GM12874 (cell line): ENCODE measurements around the gene CISD1.

Experiments
- TF ChIP-seq, protein P1 (sequence below): IDR thresholded peaks from 2 replicates; pipeline ENCODE4 v1.5.1; 2011; ENCODE audit warnings: low read depth, mild to moderate bottlenecking, control low read depth, low read length, moderate library complexity; ENCODE audit not compliant: insufficient read depth

Gene CISD1

DNA sequence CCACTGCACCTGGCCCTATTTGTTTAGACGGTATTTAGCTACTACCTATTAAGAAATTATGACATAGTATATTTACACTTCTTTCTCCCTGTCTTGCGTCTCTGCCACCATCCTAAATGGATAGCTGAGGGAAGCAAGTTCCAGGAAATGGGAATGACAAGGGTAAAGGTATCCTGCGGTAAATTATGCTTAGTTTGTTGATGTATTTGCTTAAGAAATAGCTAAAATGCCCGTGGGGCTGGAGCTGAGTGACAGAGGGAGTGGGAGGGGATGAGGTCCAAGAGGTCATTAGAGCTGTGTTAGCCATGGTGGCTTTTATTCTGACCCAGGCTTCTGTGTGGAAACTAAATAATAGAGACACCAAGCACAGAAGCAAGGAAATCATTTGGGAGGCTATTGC lies 36.9 kb downstream of the CISD1 start:
- TF ChIP-seq, protein P1, sequence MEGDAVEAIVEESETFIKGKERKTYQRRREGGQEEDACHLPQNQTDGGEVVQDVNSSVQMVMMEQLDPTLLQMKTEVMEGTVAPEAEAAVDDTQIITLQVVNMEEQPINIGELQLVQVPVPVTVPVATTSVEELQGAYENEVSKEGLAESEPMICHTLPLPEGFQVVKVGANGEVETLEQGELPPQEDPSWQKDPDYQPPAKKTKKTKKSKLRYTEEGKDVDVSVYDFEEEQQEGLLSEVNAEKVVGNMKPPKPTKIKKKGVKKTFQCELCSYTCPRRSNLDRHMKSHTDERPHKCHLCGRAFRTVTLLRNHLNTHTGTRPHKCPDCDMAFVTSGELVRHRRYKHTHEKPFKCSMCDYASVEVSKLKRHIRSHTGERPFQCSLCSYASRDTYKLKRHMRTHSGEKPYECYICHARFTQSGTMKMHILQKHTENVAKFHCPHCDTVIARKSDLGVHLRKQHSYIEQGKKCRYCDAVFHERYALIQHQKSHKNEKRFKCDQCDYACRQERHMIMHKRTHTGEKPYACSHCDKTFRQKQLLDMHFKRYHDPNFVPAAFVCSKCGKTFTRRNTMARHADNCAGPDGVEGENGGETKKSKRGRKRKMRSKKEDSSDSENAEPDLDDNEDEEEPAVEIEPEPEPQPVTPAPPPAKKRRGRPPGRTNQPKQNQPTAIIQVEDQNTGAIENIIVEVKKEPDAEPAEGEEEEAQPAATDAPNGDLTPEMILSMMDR: no peak

DNA sequence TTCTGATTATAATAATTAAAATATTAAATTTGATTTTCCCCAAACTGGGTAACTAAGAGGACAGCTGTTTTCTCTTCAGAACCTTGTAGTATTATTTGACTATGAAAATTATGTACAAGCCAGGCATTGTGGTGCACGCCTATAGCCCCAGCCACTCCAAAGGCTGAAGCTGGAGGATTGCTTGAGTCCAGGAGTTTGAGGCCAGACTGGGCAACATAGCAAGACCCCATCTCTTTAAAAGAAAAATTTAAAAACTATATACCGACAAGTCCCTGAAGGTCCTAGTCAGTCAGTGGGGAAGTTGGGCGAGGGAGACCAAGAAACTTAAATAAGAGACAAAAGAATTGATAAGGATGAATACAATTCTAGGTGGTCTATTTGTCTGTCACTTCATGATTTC lies 38.7 kb downstream of the CISD1 start:
- TF ChIP-seq, protein P1: no peak

- TF ChIP-seq, protein P1: no peak
Measured at GRCh38 chr10:58311026-58311425, 42.1 kb downstream of the CISD1 start.

GRCh38 chr10:58316874-58317273 lies 47.9 kb downstream of the CISD1 start:
- TF ChIP-seq, protein P1: no peak

DNA sequence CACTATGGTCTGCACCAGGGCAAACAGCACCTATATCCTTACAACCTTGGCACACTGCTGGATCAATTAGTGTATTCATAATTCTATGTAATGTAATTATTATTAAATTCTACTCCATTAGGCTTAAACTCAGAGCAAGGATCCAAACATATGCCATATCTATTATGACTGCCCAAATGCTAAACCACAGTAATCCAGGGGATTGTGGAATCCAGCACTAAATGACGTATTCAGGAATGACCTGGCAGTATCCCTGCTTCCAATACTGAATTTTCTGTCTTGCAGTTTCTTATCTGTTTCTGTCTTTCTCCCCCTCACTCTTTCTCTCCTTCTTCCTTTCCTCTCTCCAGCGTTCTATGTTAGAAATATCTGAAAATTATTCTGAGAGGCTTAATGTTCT lies 49.4 kb downstream of the CISD1 start:
- TF ChIP-seq, protein P1: no peak

DNA sequence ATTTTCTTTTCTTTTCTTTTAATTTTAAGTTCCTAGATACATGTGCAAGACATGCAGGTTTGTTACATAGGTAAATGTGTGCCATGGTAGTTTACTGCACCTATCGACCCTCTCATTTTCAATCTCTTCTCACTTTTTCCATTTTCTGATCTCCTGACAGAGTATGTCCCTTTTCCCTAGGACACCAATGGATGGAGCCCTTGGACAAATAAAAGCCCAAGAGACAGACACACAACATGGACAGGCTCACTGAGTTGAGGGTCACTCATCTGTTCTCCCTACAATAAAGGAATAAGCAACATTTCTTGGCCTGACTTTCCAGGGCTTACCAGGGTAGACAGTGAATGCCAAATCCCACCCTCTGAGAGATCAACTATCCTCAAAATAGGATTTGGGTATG lies 50.6 kb downstream of the CISD1 start:
- TF ChIP-seq, protein P1: no peak

DNA sequence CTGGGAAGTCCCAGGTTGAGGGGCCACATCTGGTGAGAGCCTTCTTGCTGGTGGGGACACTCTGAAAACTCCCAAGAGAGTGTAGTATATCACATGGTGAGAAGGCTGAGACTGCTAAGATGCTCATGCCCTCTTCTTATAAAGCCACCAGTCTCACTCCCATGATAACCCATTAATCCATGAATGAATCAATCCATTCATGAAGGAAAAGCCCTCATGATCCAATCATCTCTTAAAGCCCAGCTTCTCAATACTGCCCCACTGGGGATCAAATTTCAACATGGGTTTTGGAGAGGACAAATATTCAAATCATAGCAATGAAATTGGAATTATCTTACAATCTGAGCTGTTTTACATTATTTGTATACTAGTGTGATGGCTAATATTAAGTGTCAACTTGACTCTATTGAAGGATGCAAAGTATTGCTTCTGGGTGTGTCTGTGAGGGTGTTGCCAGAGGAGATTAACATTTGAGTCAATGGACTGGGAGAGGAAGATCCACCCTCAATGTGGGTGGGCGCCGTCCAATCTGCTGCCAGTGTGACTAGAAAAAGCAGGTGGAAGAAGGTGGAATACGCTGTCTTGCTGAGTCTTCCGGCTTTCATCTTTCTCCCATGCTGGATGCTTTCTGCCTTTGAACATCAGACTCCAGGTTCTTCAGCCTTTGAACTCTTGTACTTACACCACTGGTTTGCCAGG lies 51.5 kb downstream of the CISD1 start:
- TF ChIP-seq, protein P1: no peak
